Activated naive CD4-positive, alpha-beta T cell treated with anti-CD3 and anti-CD28 coated beads, Interleukin-2, amount 10 ng/mL, durations not matched to agents 7 days and 5 days (primary cell): ENCODE data around the gene RAPGEF4.

Source experiments
- CTCF ChIA-PET: fragments of 350-600 bp; sonication (Branson Sonifier 250); formaldehyde crosslinking; loops from one replicate; lab custom pipeline; 2021; ENCODE audit warnings: antibody characterized with exemption; lab: Charles Lee
- DNase-seq: peaks from one replicate; pipeline ENCODE4 v3.0.0-alpha.2; 2020
- H3K27ac Mint-ChIP-seq: one replicate; pipeline ENCODE4 v1.8.0; 2021; ENCODE audit warnings: mild to moderate bottlenecking, moderate library complexity, mixed read lengths
- H3K27me3 Mint-ChIP-seq: one replicate; pipeline ENCODE4 v1.8.0; 2021; ENCODE audit warnings: mild to moderate bottlenecking, mixed read lengths
- H3K36me3 Mint-ChIP-seq: one replicate; pipeline ENCODE4 v1.8.0; 2021; ENCODE audit warnings: mixed read lengths
- H3K4me1 Mint-ChIP-seq: one replicate; pipeline ENCODE4 v1.8.0; 2021; ENCODE audit warnings: mixed read lengths
- H3K4me3 Mint-ChIP-seq: one replicate; pipeline ENCODE4 v1.8.0; 2021; ENCODE audit warnings: mild to moderate bottlenecking, moderate library complexity, mixed read lengths
- H3K9me3 Mint-ChIP-seq: one replicate; pipeline ENCODE4 v1.8.0; 2021; ENCODE audit warnings: mixed read lengths

RAPGEF4 gene

DNA sequence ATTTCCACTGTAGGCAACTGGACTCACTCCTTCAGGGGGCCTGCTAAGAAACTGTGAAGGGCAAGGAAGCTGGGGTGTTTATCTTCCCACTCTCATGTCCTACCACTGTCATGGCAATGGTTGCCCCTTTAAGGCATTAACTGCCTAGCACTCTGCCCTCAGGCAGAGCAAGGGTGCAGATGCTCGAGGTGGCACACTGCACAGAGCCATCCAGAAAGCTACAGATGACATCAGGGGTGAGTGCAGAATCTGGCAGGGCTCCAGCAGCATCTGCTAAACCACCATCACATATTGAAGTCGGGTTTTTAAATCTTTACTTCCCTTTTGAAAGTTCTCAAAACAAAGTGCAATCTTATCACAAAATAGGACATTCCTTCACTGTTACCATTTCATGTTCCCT is 75.4 kb downstream of the RAPGEF4 start:
- CTCF ChIA-PET, result no interaction called here
- DNase-seq, result no peak
- Mint-ChIP-seq H3K4me1 (no peaks in the 10 kb centered on the region), H3K27ac (no peak overlapping the region), H3K27me3 (peaks cover 13% of the 10 kb centered on the region), H3K36me3 (no peaks in the 10 kb centered on the region), H3K9me3 (no peaks in the 10 kb centered on the region), H3K4me3 (no peak overlapping the region)

GRCh38 chr2:172812158-172812744 is 76.6 kb downstream of the RAPGEF4 start:
- Mint-ChIP-seq H3K4me3 (no peak overlapping the region), H3K36me3 (no peaks in the 10 kb centered on the region), H3K27me3 (peaks cover 13% of the 10 kb centered on the region), H3K4me1 (no peaks in the 10 kb centered on the region), H3K9me3 (no peaks in the 10 kb centered on the region), H3K27ac (no peak overlapping the region)
- CTCF ChIA-PET, result interaction anchor here (3.4 kb wide), 1 partner anchor 120 kb away, joined by 18 read pairs; no protein-coding TSS in a partner anchor
- DNase-seq, result no peak

DNA sequence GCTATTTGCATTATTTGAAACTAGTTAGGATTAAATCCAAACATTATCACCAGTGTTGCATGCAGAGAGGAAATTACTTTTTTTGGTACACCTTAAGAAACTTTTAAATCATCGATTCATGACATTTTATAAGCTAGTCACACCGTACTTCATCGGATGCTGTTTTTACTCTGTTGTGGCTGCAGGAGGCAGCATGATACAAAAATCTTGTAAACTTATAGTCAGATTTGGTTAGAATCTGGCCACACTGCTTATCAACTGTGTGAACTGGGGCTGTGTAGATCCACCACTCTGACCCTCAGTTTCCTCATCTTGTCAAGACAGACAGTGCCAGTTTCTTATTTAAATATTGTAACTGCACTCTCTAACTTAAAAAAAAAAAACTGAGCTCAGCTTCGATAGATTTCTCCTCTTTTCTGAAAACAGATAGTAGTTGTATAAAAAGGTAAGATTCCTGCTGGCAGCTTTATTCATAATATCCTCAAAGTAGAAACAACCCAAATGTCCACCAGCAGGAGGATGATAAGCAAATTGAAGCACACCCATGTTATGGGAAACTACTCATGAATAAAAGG is 77.8 kb downstream of the RAPGEF4 start:
- Mint-ChIP-seq H3K36me3 (no peaks in the 10 kb centered on the region), H3K9me3 (no peaks in the 10 kb centered on the region), H3K27me3 (peaks cover 13% of the 10 kb centered on the region), H3K4me1 (no peaks in the 10 kb centered on the region), H3K27ac (no peak overlapping the region), H3K4me3 (no peak overlapping the region)
- no peak for DNase-seq
- CTCF ChIA-PET, result interaction anchor here (0.6 to 3.4 kb wide), 4 partner anchors 50 to 213 kb away, joined by 3 to 18 read pairs (median 3); no protein-coding TSS in a partner anchor

GRCh38 chr2:172817411-172817810 is 81.8 kb downstream of the RAPGEF4 start:
- Mint-ChIP-seq H3K27me3 (no peaks in the 10 kb centered on the region), H3K4me3 (no peak overlapping the region), H3K4me1 (no peaks in the 10 kb centered on the region), H3K27ac (no peak overlapping the region), H3K36me3 (no peaks in the 10 kb centered on the region), H3K9me3 (no peaks in the 10 kb centered on the region)
- no peak for DNase-seq
- CTCF ChIA-PET, result no interaction called here

DNA sequence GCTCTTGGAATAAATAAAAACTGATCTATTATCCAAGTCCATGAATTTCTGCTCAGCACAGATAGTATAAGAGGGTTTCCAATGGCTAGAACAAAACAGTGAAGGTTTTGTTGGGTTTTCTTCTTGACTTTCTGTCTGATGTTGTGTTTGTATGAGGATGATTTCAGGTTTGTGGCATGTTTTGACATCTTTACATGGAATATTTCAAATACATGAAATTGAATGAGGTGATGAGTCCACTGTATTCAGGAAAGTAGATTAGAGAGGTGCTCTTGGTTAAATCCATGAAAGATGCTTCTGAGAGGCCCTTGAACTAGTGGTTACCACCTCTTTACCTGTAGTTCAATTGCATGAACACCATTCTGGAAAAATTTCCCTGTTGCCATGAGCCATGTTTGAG is 84.3 kb downstream of the RAPGEF4 start:
- CTCF ChIA-PET, result no interaction called here
- DNase-seq, result no peak
- no peaks in the 10 kb centered on the region for H3K36me3 Mint-ChIP-seq
- H3K27me3 Mint-ChIP-seq, result peaks cover 11% of the 10 kb centered on the region
- H3K4me3 Mint-ChIP-seq, result no peak overlapping the region
- no peaks in the 10 kb centered on the region for H3K4me1 Mint-ChIP-seq
- H3K27ac Mint-ChIP-seq, result no peak overlapping the region
- no peaks in the 10 kb centered on the region for H3K9me3 Mint-ChIP-seq

DNA sequence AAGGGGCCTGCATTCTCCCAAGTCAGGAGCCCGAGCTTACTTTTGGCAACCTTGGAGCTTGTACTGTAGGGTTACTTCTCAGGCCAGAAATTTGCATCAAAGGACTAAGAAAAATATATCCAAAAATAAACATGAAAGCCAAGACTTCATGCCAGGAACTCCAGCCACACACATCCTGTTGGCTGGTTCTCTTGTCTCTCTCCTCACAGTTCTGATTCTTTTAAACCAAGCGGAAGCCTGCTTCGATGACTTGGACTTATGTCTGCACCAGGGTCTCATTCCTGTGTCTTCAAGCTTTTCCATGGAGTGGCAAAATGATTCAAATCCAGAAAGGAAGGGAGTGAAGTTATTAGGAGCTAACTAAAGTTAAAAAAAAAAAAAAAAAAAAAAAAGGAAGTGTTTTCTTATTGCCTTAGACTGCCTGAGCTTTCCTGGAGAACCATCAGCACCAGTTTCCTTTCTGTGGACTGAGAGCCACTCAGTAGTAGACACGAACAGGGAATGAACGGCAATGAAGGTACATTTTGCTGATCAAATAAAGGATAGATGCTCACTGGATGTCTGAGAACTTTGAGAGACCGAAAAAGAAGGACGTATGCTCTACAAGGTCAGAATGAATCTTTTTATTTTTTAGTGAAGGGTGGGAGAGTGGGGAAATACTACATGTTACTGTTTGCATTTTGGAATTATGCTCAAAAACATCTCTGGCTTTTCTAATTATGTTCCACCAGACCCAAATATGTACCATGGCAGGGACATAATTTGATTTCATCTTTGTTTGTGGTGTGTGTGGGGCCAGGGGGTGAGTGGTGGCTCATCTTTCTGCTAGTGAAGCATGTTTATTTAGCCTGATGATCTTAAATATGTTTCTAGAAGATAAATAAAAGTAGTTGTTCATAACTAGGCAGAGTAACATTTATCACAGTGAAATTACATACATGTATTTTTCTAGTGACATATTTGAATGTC is 86.0 kb downstream of the RAPGEF4 start:
- no peaks in the 10 kb centered on the region for H3K36me3 Mint-ChIP-seq
- CTCF ChIA-PET, result no interaction called here
- H3K9me3 Mint-ChIP-seq, result no peaks in the 10 kb centered on the region
- peaks cover 15% of the 10 kb centered on the region for H3K27me3 Mint-ChIP-seq
- H3K27ac Mint-ChIP-seq, result no peak overlapping the region
- no peak overlapping the region for H3K4me3 Mint-ChIP-seq
- no peaks in the 10 kb centered on the region for H3K4me1 Mint-ChIP-seq
- no peak for DNase-seq

GRCh38 chr2:172822585-172822984 is 86.9 kb downstream of the RAPGEF4 start:
- no peaks in the 10 kb centered on the region for H3K9me3 Mint-ChIP-seq
- H3K27ac Mint-ChIP-seq, result no peak overlapping the region
- no peak overlapping the region for H3K4me3 Mint-ChIP-seq
- H3K27me3 Mint-ChIP-seq, result peaks cover 15% of the 10 kb centered on the region
- H3K4me1 Mint-ChIP-seq, result no peaks in the 10 kb centered on the region
- no peak for DNase-seq
- CTCF ChIA-PET, result no interaction called here
- H3K36me3 Mint-ChIP-seq, result no peaks in the 10 kb centered on the region

DNA sequence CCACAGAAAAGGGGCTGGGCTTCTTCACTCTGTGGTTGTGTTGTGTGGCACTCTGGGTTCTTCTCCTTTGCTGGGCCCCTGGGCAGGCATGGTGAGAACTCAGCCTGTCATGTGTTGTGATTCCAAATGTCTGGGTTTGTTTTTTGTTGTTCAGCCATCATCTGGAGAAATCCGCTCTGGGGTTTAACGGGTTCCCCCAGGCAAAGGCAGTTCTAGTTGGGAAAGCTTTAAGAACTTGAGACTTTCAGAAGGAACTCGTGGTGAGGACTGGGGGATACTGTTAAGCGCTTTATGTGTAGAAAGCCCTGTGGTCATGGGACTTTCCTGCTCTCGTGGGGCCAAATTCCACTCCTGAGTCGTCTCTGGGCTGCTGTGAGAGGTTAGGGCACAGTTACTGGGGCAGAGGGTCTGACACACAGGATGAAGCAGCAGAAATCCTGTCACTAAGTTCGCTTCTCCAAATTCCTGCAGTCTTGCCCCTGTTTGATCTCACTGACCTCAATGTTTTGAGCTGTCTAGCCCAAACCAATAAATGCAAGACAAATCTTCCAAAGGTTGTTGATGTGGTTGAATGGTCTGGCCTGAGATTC is 87.7 kb downstream of the RAPGEF4 start:
- H3K27me3 Mint-ChIP-seq, result peaks cover 16% of the 10 kb centered on the region
- no peak overlapping the region for H3K4me3 Mint-ChIP-seq
- H3K27ac Mint-ChIP-seq, result no peak overlapping the region
- no peaks in the 10 kb centered on the region for H3K36me3 Mint-ChIP-seq
- no peak for DNase-seq
- CTCF ChIA-PET, result no interaction called here
- no peaks in the 10 kb centered on the region for H3K4me1 Mint-ChIP-seq
- no peaks in the 10 kb centered on the region for H3K9me3 Mint-ChIP-seq

- Mint-ChIP-seq H3K36me3 (no peaks in the 10 kb centered on the region), H3K27ac (no peak overlapping the region), H3K9me3 (no peaks in the 10 kb centered on the region), H3K27me3 (peaks cover 22% of the 10 kb centered on the region), H3K4me1 (no peaks in the 10 kb centered on the region), H3K4me3 (no peak overlapping the region)
- CTCF ChIA-PET, result no interaction called here
- no peak for DNase-seq
Measured at GRCh38 chr2:172826522-172826921, 90.9 kb downstream of the RAPGEF4 start.

DNA sequence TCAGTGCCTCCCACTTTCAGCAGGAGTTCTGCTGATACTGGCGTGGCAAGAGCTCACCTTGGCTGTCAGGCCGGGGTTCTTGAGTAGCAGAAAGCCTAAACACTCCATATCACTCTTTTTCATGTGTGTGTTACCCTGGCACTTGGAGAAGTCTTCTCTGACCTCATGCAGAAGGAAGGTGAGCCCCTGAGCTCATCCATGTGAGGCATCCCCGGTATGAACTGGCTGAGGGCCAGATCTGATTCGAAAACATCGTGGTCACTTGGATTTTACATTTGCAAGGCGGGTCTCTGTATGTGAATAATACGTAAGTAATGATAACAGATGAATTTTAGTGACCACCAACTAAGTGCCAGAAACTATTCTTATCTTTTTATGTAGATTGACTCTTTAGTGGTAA is 93.6 kb downstream of the RAPGEF4 start:
- Mint-ChIP-seq H3K36me3 (no peaks in the 10 kb centered on the region), H3K27ac (no peak overlapping the region), H3K27me3 (peaks cover 10% of the 10 kb centered on the region), H3K4me1 (no peaks in the 10 kb centered on the region), H3K4me3 (no peak overlapping the region), H3K9me3 (no peaks in the 10 kb centered on the region)
- CTCF ChIA-PET, result interaction anchor here (0.8 kb wide), 1 partner anchor 22 kb away, joined by 3 read pairs; no protein-coding TSS in a partner anchor
- no peak for DNase-seq

- H3K36me3 Mint-ChIP-seq, result no peaks in the 10 kb centered on the region
- H3K4me1 Mint-ChIP-seq, result no peaks in the 10 kb centered on the region
- no peak overlapping the region for H3K27ac Mint-ChIP-seq
- H3K9me3 Mint-ChIP-seq, result no peaks in the 10 kb centered on the region
- CTCF ChIA-PET, result no interaction called here
- DNase-seq, result no peak
- H3K27me3 Mint-ChIP-seq, result peaks cover 15% of the 10 kb centered on the region
- no peak overlapping the region for H3K4me3 Mint-ChIP-seq
Measured at GRCh38 chr2:172830482-172830881, 94.8 kb downstream of the RAPGEF4 start.

- Mint-ChIP-seq H3K4me1 (peaks cover 5% of the 10 kb centered on the region), H3K27ac (no peak overlapping the region), H3K4me3 (no peak overlapping the region), H3K27me3 (peaks cover 9% of the 10 kb centered on the region), H3K36me3 (no peaks in the 10 kb centered on the region), H3K9me3 (no peaks in the 10 kb centered on the region)
- no peak for DNase-seq
- CTCF ChIA-PET, result no interaction called here
Measured at GRCh38 chr2:172833898-172834297, 98.3 kb downstream of the RAPGEF4 start.

DNA sequence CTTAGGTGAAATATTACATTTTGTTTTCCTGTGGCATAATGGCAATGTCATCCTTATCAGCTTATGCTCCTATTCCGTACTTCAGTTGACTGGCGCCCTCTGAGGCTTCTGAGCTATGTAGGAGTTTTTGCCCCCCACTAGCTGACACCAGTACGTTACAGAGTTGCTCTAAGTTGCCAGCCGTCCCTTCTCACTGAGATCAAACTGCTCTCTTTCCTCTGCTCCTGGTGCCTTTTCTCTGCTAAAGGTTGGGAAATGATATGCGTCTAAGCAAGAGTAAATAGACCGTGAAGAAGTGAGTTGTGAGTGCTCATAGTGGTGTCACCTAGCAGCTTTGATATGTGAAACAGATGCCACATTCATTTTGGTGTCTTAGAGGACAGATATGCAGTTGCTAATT is 99.2 kb downstream of the RAPGEF4 start:
- peaks cover 5% of the 10 kb centered on the region for H3K4me1 Mint-ChIP-seq
- CTCF ChIA-PET, result interaction anchor here (1.4 kb wide), 1 partner anchor 28 kb away, joined by 4 read pairs; no protein-coding TSS in a partner anchor
- peaks cover 8% of the 10 kb centered on the region for H3K27me3 Mint-ChIP-seq
- no peaks in the 10 kb centered on the region for H3K36me3 Mint-ChIP-seq
- H3K27ac Mint-ChIP-seq, result no peak overlapping the region
- no peaks in the 10 kb centered on the region for H3K9me3 Mint-ChIP-seq
- H3K4me3 Mint-ChIP-seq, result no peak overlapping the region
- DNase-seq, result no peak

DNA sequence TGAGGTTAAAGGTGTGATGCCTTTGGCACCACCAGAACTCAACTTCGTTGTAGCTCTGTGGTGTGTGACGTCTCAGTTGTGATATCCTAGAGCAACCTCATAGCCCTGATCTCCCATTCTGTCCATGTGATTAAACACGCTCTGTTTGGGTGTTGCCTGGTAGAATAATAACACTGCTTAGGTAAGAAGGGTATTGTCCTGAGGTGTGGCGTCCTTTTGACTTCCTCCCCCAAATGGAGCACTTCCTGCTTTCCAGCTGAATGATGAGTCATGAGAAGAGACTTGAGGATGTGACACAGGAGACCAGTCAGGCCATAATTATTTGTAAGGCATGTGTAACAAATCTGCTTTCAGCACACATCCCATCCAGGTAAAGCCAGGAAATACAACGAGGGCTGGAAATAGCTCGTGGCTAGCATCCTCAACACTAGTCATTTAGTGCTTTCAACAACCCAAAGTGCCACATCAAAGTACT is 100.7 kb downstream of the RAPGEF4 start:
- peaks cover 8% of the 10 kb centered on the region for H3K27me3 Mint-ChIP-seq
- CTCF ChIA-PET, result interaction anchor here (1.3 kb wide), 1 partner anchor 95 kb away, joined by 5 read pairs; no protein-coding TSS in a partner anchor
- H3K36me3 Mint-ChIP-seq, result no peaks in the 10 kb centered on the region
- H3K4me1 Mint-ChIP-seq, result peaks cover 5% of the 10 kb centered on the region
- H3K27ac Mint-ChIP-seq, result no peak overlapping the region
- no peak for DNase-seq
- no peak overlapping the region for H3K4me3 Mint-ChIP-seq
- no peaks in the 10 kb centered on the region for H3K9me3 Mint-ChIP-seq
